HuH-7 (cell line): ENCODE measurements around the gene APBA2.

Experiments
- DNase-seq: peaks from one replicate; pipeline ENCODE4 v3.0.0; 2011; ENCODE audit warnings: low spot score

Gene APBA2

DNA sequence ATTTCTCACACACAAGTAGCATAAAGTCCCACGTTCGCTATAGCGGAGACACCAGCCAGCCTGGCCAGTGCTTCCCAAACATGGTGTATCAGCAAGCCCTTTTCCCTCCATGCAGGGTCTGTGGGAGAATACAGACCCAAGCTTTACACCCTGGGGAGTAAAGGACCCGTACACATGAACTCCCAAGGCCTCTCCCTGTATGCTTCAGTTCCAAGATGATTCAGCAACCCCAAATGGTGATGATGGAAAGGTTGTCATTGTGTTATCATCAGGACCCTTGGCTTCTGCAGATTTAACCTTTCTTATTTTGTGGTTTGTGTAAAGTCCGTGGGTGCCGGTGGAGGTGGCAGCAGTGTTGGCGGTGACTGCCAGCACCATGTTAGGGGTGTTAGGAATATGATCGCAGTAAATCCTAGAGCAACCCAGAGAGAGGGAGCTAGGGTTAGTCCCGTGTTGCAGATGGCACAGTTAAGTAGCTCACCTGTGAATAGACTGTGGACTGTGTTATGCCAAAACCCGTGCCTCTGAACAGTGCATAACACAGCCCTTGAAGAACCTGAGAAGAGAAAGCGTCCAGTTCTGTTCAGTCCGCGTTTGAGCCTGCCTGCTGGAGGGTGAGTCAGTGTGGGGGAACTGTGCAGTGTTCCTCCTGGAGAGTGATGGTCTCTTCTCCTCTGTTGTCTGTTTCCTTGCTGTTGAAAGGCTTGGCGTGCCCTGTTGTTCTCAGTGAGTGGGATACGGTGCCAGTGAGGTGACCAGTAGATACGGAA lies 174.3 kb downstream of the APBA2 start:
- DNase-seq: no peak

DNA sequence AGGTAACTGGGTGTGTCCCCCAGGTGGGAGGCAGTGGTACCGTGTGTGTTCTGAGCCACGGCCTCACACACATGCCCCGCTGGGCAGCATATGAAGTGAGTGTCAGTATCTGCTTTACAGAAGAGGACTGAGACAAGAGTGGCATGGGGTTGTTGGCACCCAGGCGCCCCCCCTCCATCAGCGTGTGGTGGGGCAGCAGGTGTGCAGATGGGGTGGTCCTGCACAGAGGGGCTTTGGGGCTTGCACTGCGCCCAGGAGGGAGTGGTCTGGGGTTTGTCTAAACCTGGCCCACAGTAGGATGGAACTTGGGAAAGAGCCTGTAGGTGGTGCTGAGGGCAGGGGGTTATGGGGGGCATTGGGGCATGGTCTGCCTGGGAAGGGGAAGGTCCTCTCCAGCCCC lies 176.0 kb downstream of the APBA2 start:
- no peak for DNase-seq

DNA sequence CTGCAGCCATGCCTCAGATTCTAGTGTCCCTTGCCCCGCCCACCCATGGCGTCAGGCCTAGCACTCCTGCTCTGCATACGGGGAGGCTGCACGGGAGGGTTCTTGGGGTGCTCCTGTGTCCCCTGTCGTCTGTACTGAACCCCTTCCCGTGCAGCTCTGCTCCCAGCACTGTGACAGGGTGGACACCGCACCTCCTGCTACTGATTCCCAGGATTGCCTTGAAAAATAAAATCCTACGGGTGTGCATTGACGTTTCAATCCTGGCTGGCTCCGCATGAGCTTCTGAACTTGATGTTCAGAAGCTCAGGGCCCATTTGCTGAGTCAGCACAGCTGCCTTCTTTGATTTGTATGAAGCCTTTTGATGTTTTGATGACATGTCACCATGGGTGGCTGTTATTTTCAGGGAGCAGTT lies 176.4 kb downstream of the APBA2 start:
- no peak for DNase-seq

DNA sequence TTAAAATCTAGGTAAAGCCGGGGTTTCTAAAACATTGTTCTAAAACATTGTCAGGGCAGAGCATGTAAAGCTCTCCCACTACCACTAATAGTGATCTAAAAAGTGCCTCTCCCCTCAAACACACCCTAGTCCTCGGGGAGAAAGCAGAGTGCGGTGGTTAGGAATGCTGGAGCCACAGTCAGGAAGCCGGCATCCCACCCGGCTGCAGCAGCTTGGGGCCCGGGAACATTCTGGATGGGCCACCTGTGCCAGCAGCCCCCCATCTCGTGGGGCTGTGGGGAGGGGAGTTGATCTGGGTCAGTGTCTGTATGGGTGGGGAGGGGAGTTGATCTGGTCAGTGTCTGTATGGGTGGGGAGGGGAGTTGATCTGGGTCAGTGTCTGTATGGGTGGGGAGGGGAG lies 176.9 kb downstream of the APBA2 start:
- no peak for DNase-seq

DNA sequence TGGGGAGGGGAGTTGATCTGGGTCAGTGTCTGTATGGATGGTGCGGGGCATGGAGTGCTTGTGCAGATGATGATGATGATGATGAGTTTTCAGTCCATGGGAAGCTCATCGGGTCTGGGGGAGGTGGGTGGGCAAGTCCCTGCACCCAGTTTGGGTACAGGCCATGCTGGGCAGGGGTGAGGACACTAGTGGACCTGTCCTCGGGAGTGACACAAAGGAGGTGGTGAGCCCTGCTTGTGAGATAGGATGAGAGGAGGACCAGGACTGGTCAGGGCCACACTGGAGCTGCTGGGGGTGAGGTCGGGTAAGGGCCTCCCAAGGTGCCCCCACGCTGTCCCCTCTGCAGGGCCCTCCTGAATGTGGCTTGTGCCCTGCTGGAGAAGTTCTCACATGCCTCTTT lies 177.9 kb downstream of the APBA2 start:
- DNase-seq: no peak

DNA sequence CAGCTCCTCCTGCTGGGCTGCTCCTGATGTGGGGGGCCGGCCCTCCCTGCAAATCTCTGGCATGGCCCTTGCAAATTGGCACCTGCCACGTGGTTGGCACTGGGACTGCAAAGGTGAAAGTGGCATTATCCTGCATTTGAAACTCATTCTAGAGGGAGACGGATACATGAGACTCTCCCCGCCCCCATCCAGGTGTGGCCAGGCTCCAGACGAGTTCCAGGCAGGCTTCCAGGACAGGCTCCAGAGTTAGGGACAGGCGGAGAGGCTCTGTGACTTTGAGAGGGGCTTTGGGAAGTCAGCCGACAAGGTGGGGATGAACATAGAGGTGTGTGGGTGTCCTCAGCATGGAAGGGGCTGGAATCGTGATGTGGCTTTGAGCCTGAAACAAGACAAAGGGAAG lies 178.5 kb downstream of the APBA2 start:
- no peak for DNase-seq

DNA sequence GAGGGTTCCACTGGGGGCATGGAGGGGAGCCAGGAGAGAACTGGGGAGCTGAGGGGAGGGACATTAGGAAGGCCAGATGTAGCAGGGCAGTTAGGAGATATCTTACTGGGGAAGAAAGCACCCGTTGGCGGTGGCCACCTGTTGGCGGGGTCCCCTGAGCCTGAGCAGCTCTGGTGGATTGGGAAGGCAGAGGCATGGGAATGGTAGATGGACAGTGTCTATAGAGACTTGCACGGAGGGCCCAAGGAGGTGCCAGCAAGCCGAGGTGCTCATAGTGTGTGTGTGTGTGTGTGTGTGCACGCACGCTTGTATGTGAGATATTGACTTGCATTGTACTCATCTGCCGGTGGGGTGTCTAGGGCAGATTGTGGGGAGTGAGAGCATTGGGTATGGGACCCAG lies 179.0 kb downstream of the APBA2 start:
- DNase-seq: no peak

DNA sequence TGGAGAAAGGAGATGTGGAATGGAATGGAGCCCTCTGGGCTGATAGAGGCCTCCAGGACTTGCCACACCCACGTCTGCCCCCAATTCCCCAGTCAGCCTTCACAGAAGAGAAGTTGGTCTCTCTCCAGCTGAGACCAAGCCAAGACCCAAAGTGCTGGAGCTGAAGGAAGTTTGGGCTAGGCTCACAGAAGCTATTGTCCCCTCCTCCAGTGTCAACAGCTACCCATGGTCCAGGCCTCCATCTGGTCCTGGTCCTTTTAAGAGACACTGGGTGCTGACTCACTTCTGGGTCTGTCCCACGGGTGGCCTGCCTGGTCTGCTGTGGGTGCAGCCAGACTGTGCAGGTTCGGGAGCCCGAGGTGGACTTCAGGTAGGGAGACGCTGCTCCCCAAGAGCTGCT lies 179.8 kb downstream of the APBA2 start:
- no peak for DNase-seq

DNA sequence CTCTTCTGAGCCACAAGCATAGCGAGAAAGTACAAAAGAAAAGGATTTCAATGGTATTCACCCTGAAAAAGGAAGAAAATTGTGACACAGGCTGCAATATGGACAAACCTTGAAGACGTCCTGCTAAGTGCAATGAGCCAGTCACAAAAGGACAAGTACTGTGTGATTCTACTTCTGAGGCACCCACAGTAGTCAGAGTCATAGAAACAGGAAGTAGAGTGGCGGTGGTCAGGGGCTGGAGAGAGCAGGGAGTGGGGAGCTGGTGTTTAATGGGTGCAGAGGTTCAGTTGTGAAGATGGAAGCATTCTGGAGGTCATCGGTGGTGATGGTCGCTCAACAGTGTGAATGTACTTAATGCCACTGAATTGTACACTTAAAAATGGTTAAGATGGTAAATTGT lies 180.5 kb downstream of the APBA2 start:
- no peak for DNase-seq

DNA sequence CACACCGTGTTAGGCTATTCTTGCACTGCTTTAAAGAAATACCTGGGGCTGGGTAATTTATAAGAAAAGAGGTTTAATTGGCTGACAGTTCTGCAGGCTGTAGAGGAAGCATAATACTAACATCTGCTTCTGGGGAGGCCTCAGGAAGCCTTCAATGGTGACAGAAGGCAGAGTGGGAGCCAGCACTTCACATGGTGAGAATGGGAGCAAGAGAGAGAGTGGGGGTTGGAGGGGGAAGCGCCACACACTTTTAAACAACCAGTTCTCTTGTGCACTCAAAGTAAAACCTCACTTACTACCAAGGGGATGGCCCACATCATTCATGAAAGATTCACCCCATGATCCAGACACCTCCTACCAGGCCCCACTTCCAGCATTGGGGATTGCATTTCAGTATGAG lies 181.1 kb downstream of the APBA2 start:
- DNase-seq: no peak

DNA sequence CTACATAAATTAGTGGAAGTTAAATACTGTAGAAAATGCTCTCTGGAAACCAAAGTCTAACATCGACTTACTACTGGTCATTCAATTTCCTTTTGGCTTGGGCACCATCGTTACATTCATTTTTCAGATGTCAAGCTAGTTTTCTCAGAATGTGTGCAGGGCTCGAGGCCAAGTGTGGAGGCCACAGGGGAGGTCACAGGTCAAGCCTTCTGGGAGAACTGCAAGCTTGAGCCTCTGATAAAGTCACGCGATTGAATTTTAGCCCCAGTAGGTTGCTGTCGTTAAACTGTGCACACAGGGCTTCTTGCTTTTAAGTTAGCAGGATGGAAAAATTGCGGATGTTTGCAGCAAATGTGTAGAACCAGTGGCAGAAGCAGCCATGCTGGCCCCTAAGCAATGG lies 182.2 kb downstream of the APBA2 start:
- no peak for DNase-seq

DNA sequence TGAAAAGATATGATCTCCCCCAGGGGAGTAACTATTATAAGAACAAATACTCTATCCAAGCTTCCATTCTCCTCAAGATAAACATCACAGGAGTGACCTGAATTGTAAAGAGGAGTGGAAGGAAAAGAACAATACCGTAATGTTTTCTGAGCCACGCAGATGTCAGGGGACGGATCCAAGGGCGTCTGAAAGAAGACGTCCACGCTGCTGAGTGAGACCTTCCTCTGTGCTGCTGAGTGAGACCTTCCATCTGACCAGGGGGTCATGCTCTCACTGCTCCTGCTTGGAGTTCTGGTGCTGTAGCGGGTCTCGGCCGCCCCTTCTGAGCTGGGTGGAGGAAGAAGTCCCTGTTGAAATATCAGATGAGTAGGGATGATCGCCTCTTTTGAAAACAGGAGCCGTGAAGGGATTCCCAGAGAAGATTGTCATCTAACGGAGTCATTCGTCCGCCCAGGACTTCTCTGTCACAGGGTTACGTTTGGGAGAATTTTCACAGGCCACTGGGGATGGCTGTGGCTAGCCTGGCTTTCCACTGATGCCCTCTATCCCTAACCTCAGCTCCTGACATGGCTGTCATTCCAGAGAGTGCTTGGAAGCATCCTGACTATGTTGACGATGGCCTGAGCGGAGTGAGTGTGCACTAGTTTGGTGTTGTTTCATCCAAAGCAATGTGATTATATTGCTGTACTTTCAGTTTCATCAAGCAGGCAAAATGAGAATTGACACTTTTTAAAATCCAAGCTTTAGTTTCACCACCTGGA lies 184.9 kb downstream of the APBA2 start:
- DNase-seq: no peak

DNA sequence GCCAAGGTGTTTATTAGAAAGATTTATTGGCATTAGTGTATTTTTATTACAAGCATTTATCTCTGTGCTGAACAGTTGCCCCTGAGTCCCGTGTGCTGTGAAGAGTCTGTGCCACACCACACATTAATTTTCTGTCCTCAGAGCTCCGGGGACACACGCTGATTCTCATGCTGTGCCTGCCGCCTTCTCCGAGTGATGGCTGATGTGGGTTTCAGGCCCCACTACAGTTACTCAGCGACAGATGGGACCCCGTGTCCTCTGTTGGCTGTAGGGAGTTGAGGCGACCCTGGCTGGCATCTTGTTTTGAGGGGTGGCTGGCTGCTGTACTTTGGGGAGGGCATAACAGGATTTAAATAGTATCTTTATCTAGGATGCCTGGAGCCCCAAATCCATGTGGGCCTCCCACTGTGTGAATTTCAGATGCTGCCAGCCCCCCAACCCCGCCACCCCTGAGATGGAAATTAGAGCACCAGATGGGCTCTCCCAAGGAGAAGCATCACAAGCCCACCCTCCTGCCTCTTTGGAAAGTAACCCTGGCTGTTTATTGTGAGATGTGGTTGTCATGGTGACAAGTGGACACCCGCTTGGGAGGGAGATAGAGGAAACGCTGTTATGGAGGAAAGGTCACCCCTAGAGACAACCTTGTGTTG lies 185.6 kb downstream of the APBA2 start:
- no peak for DNase-seq

DNA sequence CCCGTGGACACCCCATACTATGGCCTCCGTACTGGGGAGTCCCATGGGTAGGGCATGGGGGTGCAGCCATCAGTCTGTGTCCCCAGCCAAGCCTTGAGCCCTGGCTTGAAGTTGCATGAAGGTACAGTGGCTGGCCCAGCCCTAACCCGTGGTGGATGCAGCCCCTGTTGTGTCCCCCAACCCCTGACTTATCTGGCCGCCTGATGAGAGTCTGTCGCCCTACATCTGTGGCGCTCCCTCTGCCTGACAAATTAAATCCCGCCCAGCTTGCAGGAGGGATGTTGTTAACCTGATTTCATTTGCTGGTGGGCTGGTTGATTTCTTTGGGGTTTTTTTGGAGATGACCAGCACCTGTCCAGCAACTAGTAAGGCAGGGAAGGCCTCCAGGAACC lies 186.1 kb downstream of the APBA2 start:
- no peak for DNase-seq

DNA sequence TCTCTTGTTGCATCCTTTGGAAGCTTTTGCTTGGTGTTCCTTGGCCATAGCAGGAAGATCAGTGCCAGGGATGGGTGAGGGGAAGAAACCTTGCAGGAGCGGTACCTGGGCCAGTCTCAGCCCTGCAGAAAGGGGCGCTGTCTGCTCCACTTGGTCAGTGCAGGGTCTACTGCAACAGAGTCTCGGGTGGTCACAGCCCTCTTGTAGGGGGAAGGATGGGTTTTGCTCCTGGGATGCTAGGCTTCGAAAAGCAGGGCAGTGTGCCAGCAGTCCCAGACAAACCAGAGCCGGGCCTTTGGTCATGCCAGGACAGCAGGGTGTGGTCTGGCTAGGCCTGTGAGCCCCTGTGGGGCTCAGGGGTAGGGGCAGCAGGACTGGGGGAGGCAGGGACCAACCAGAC lies 186.7 kb downstream of the APBA2 start:
- no peak for DNase-seq

DNA sequence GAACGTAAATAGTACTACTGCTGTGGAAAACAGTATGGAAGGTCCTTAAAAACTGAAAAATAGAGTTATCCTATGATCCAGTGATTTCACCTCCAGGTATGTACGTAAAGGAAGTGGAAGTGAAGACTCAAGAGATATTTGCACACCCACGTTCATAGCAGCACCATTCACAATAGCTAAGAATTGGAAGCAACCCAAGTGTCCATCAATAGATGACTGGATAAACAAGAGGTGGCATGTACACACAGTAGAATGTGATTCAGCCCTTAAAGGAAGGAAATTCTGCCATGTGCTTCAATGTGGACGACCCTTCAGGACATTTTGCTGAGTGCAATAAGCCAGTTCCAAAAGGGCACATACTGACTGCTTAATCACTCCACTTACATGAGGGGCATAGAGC lies 188.3 kb downstream of the APBA2 start:
- DNase-seq: no peak

DNA sequence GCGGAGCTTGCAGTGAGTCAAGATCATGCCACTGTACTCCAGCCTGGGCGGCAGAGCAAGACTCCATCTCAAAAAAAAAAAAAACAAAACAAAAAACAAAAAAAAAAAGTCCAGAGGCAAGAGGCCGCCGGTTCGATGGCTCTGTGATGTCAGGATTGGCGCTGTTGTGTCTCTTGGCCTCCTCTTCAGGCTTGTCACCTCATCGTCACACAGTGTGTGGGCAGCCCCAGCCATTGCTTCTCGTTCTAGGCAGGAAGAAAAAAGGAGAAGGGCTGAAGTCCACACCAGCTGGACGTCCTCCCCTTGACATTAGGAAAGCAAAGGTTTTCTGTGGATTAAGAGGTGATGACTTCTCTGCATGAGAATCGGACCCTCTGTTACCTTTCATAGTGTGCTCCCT lies 192.8 kb downstream of the APBA2 start:
- DNase-seq: no peak

DNA sequence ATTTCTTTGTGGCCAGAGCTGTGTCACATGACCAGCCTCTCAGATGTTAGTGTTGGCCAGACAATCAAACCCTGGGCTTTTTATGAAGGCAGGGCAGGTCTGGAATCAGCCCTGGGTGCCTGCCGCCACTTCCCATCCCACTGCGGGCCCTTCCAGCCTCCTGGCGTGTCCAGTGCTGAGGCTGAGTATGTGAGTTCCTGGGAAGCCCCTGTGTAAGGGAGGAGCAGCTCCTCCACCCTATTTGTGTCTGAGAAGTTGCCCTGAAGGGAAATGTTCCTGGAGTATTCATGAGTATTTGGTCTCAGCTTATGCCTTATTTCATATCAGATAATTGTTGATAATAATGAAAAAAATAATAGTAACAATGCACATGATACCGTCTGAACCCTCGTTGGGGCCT lies 193.7 kb downstream of the APBA2 start:
- no peak for DNase-seq

DNA sequence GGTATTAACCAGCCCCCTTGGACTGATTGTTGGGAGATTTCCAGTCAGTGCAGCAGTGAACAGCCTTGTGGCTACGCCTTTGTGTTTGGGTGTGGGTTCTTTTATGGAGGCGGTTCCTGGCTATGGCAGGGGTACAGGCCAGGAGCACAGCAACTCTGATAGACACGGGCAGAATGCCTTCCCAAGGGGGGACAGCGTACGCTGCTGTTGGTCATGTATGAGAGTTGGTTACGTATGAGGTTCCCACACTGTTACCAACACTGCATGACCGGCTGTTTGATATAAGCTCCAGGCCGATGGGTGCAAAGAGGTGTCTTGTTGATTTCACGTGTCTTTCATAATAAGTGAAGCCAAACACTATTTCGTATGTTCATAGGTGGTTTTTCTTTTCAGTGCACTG lies 196.0 kb downstream of the APBA2 start:
- DNase-seq: no peak

DNA sequence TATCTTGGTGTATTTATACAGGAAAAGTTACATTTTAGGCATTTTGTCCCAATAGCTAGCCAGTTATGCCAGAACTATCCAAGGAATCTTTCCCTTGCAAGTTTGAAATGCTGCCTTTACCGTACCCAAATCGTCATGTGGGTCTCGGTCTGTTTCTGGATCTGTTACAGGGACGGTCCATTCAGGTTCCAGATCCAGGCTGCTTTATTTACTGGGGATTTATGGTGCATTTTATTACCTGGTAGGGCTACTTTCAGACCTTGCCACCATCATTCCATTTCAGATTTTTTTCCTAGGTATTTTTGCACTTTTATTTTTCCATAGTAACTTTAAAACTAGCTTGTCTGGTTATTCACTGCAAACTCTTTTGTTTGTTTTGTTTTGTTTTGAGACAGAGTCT lies 197.4 kb downstream of the APBA2 start:
- no peak for DNase-seq

DNA sequence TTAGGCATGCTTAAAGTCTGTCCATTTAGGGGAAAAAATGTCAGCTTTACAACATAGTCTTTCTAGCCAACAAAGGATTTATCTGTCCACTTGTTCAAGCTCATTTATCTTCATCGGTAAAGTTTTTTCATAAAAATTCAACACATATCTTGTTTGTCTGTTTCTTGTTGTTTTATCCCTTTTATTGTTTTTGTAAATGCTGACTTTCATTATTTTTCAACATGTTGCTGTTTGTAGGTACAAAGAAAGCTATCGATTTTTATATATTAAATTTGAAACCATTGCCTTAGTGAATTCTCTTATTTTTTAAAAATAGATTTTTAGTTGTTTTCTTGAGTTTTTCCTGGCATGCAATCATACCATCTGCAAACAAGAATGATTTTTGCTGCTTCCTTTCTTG lies 198.1 kb downstream of the APBA2 start:
- no peak for DNase-seq

DNA sequence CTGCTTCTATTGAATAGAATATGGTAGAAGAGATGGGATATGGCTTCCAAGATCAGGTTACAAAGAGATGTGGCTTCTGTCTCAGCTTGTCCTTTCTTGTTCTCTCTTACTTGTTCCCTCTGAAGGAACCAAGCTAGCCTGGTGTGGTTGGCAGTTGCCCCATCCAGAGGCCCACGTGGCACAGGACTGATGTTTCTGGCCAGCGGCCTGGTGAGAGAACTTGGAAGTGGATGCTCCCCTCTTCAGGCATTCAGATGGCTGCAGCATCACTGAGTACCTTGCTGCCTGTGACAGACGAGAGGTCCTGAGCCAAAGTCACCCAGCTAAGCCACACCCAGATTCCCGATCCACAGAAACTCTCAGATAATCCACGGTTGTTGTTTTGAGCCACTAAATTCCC lies 200.2 kb downstream of the APBA2 start:
- DNase-seq: no peak

DNA sequence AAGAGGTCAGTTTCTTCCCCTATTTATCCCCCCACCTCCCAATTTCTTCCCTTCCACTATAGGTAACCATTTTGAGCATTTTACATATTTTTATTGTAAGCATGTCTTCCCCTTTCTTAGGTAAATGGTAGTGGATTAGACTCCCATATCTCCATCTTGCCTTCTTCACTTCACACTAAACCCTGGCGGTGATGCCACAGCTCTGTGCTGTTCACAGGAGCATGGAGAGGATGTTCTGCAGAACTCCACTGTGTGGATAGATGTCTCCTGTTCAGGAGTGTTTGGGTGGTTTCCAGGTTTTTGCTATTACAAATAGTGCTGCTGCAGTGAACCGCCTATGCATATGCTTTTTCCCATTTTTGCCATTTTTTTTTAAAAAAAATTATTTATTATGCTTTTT lies 201.1 kb downstream of the APBA2 start:
- DNase-seq: no peak
